K562 (cell line): ENCODE measurements around the gene HVCN1. TPM values are rescaled to one million over a fixed set of nuclear protein-coding genes. Genes with fewer than 3 reads are reported as not detected.

Source experiments
- CBX5 ChIP-seq: IDR thresholded peaks from 2 replicates; pipeline ENCODE4 v1.6.1; 2014; ENCODE audit warnings: low read depth, borderline replicate concordance
- ELF2 ChIP-seq: fragments of 250-450 bp; sonication (Bioruptor Pico); IDR thresholded peaks from 2 replicates; pipeline ENCODE4 v1.5.0; 2021; ENCODE audit warnings: mild to moderate bottlenecking
- ETV5 ChIP-seq: sonication (generic); formaldehyde crosslinking; IDR thresholded peaks from 2 replicates; pipeline ENCODE4 v1.4.0; 2020; ENCODE audit warnings: low read depth, mild to moderate bottlenecking, missing genetic modification reagents
- KDM5B ChIP-seq: fragments of 200-600 bp; sonication (generic); IDR thresholded peaks from 2 replicates; pipeline ENCODE4 v1.6.1; 2012; ENCODE audit warnings: low read depth, mild to moderate bottlenecking, moderate library complexity, low read length, control low read depth, inconsistent platforms; ENCODE audit not compliant: insufficient replicate concordance
- NR4A1 ChIP-seq, 2 experiments: fragments of 250-450 bp in 1 of 2; fragments of 450-650 bp in 1 of 2; sonication (Bioruptor Pico) in 1 of 2; IDR thresholded peaks; 2 replicates each; pipeline versions ENCODE4 v1.4.0 to v1.6.1; 2016 to 2020; ENCODE audit warnings: mild to moderate bottlenecking in 2 of 2, missing compliant biosample characterization in 1 of 2, missing genetic modification characterization in 1 of 2, moderate library complexity in 1 of 2
- PHF20 ChIP-seq: fragments of 450-650 bp; IDR thresholded peaks from 2 replicates; pipeline ENCODE4 v1.6.1; 2018; ENCODE audit not compliant: partially characterized antibody
- POLR2B ChIP-seq: fragments of 450-650 bp; IDR thresholded peaks from 2 replicates; pipeline ENCODE4 v1.6.1; 2018; ENCODE audit warnings: low read depth; ENCODE audit not compliant: partially characterized antibody
- SIN3A ChIP-seq, 2 experiments: fragments of 150-350 bp in 1 of 2; IDR thresholded peaks; 2 replicates each; pipeline ENCODE4 v1.6.1; 2011 to 2016; ENCODE audit warnings: borderline replicate concordance in 2 of 2, low read depth in 2 of 2, low read length in 2 of 2, mild to moderate bottlenecking in 2 of 2, moderate library complexity in 2 of 2; ENCODE audit not compliant: control insufficient read depth in 1 of 2
- STAG1 ChIP-seq: sonication (generic); formaldehyde crosslinking; IDR thresholded peaks from 2 replicates; pipeline ENCODE4 v1.5.0; 2020; ENCODE audit warnings: missing genetic modification reagents, borderline replicate concordance
- YY1 ChIP-seq, 3 experiments: IDR thresholded peaks; 2 replicates each; pipeline ENCODE4 v1.6.1; 2011; ENCODE audit warnings: low read length in 2 of 3, mild to moderate bottlenecking in 2 of 3, moderate library complexity in 2 of 3, borderline replicate concordance in 1 of 3, control low read depth in 1 of 3, low read depth in 1 of 3; ENCODE audit not compliant: insufficient read depth in 3 of 3, insufficient replicate concordance in 2 of 3, control insufficient read depth in 1 of 3, insufficient read length in 1 of 3; ENCODE audit errors: extremely low read depth in 1 of 3
- polyA plus RNA-seq, 8 experiments: library from polyadenylated mRNA; depleted of rRNA in 4 of 8; stranded (reverse) in 5 of 8; unstranded in 3 of 8; fragments of >200 nt; fragmentation: Nextera tagmentation in 2 of 8; fragmentation: Illumina TruSeq in 1 of 8; extraction: Ambion mirVana in 2 of 8; extraction: Trizol in 1 of 8; gene quantifications; 2 replicates each; pipeline versions ENCODE4 v1.2.1 to v1.2.3, GENCODE V29; 2011 to 2014; ENCODE audit warnings: inconsistent platforms in 1 of 8, missing spikeins in 1 of 8
- total RNA-seq, 7 experiments: library from RNA; depleted of rRNA in 6 of 7; stranded (reverse); fragments of >200 nt in 6 of 7; fragmentation: Illumina TruSeq in 2 of 7; extraction: Trizol in 2 of 7; gene quantifications; 2 replicates each; pipeline versions ENCODE4 v1.2.1 to v1.2.3, GENCODE V29; 2011 to 2021; ENCODE audit warnings: low replicate concordance in 1 of 7
- TF ChIP-seq, protein P1 (sequence below): IDR thresholded peaks from 2 replicates; pipeline ENCODE4 v1.6.1; 2011; ENCODE audit warnings: borderline replicate concordance, low read depth, mild to moderate bottlenecking, moderate library complexity, low read length; ENCODE audit not compliant: insufficient read depth, poor library complexity, severe bottlenecking
- TF ChIP-seq, protein P2 (sequence below), 3 experiments: fragments of 200-800 bp in 1 of 3; fragments of 250-450 bp in 1 of 3; fragments of 450-650 bp in 1 of 3; sonication (Bioruptor Pico) in 1 of 3; sonication (Bioruptor generic) in 1 of 3; formaldehyde crosslinking in 1 of 3; IDR thresholded peaks; 2 replicates each; pipeline versions ENCODE4 v1.6.1 to v1.8.0; 2016 to 2022; ENCODE audit warnings: mild to moderate bottlenecking in 2 of 3, missing genetic modification characterization in 2 of 3, missing compliant biosample characterization in 1 of 3, moderate library complexity in 1 of 3
- TF ChIP-seq, protein P3 (sequence below), 2 experiments: IDR thresholded peaks; 2 replicates each; pipeline ENCODE4 v1.6.1; 2012; ENCODE audit warnings: improper control_type of control experiment in 2 of 2, low read depth in 2 of 2, low read length in 2 of 2, borderline replicate concordance in 1 of 2

The HVCN1 gene
- total and polyA plus RNA-seq, 9 of the 15 experiments (the other 6 are each of a cell fraction or from before 2014, with no cell fraction given), result 0.21 to 1.4 (median 0.74) TPM

DNA sequence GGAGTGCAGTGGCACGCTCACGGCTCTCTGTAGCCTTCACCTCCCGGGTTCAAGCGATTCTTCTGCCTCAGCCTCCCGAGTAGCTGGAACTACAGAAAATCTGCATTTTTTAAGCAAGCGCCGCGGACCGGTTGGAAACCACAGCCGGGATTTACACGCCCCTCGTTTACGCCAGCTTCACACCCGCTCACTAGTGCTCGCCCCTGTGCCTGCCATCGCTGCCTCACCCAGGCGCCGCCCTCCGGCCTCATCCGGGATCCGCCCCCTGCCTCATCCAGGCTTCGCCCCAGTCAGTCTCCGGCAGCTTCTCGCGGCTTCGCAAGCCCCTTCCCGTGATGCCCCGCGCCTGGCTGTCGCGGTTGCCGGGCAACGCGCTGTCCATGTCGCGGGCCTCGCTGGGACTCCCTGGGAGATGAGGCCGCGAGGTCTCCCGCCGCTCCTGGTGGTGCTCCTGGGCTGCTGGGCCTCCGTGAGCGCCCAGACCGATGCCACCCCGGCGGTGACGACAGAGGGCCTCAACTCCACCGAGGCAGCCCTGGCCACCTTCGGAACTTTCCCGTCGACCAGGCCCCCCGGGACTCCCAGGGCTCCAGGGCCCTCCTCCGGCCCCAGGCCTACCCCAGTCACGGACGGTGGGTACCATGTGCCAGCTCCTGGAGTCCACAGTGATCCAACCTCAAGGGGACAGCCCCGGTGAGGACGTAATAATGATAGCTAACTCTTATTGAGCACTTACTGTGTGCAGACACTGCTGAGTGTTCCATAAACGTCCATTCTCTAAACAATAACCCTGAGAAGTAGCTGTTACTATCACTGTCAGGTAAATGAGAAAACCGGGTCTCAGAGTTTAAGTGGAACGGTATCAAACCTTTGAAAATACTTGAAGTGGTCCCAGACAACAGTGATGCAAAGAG, 74.9 kb downstream of the HVCN1 start, which contains the start of gene TCTN1 (continued):
- TF ChIP-seq, protein P1, sequence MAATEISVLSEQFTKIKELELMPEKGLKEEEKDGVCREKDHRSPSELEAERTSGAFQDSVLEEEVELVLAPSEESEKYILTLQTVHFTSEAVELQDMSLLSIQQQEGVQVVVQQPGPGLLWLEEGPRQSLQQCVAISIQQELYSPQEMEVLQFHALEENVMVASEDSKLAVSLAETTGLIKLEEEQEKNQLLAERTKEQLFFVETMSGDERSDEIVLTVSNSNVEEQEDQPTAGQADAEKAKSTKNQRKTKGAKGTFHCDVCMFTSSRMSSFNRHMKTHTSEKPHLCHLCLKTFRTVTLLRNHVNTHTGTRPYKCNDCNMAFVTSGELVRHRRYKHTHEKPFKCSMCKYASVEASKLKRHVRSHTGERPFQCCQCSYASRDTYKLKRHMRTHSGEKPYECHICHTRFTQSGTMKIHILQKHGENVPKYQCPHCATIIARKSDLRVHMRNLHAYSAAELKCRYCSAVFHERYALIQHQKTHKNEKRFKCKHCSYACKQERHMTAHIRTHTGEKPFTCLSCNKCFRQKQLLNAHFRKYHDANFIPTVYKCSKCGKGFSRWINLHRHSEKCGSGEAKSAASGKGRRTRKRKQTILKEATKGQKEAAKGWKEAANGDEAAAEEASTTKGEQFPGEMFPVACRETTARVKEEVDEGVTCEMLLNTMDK, result peak; percentile 12
- TF ChIP-seq, protein P2, sequence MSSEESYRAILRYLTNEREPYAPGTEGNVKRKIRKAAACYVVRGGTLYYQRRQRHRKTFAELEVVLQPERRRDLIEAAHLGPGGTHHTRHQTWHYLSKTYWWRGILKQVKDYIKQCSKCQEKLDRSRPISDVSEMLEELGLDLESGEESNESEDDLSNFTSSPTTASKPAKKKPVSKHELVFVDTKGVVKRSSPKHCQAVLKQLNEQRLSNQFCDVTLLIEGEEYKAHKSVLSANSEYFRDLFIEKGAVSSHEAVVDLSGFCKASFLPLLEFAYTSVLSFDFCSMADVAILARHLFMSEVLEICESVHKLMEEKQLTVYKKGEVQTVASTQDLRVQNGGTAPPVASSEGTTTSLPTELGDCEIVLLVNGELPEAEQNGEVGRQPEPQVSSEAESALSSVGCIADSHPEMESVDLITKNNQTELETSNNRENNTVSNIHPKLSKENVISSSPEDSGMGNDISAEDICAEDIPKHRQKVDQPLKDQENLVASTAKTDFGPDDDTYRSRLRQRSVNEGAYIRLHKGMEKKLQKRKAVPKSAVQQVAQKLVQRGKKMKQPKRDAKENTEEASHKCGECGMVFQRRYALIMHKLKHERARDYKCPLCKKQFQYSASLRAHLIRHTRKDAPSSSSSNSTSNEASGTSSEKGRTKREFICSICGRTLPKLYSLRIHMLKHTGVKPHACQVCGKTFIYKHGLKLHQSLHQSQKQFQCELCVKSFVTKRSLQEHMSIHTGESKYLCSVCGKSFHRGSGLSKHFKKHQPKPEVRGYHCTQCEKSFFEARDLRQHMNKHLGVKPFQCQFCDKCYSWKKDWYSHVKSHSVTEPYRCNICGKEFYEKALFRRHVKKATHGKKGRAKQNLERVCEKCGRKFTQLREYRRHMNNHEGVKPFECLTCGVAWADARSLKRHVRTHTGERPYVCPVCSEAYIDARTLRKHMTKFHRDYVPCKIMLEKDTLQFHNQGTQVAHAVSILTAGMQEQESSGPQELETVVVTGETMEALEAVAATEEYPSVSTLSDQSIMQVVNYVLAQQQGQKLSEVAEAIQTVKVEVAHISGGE (CRISPR knock-in tag; IDR thresholded peaks at IDR 0.05), result 0 out of 6 replicates have a peak, but pooled peaks of 1 of the 3 experiments have one; percentile 48
- TF ChIP-seq ETV5 (CRISPR knock-in tag), result peak; percentile 52
- peak in 1 of 2 experiments; percentile 74; a peak in 2 of 4 replicates for TF ChIP-seq SIN3A (IDR thresholded peaks at IDR 0.05; ENCODE audit: borderline replicate concordance in 2 of 2, control insufficient read depth in 1 of 2, low read depth in 2 of 2, low read length in 2 of 2)
- peak; percentile 67 for TF ChIP-seq KDM5B
- peak; percentile 31; the same call in 1 of the 2 replicates for TF ChIP-seq CBX5
- peak in 2 of 3 experiments; percentile 60 to 78 for TF ChIP-seq YY1 (IDR thresholded peaks at IDR 0.05; ENCODE audit: borderline replicate concordance in 1 of 3, control insufficient read depth in 1 of 3, extremely low read depth in 1 of 3, insufficient read depth in 3 of 3, insufficient read length in 1 of 3, insufficient replicate concordance in 2 of 3, low read depth in 1 of 3, low read length in 2 of 3)
- TF ChIP-seq, protein P3, sequence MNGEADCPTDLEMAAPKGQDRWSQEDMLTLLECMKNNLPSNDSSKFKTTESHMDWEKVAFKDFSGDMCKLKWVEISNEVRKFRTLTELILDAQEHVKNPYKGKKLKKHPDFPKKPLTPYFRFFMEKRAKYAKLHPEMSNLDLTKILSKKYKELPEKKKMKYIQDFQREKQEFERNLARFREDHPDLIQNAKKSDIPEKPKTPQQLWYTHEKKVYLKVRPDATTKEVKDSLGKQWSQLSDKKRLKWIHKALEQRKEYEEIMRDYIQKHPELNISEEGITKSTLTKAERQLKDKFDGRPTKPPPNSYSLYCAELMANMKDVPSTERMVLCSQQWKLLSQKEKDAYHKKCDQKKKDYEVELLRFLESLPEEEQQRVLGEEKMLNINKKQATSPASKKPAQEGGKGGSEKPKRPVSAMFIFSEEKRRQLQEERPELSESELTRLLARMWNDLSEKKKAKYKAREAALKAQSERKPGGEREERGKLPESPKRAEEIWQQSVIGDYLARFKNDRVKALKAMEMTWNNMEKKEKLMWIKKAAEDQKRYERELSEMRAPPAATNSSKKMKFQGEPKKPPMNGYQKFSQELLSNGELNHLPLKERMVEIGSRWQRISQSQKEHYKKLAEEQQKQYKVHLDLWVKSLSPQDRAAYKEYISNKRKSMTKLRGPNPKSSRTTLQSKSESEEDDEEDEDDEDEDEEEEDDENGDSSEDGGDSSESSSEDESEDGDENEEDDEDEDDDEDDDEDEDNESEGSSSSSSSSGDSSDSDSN (IDR thresholded peaks at IDR 0.05; ENCODE audit: borderline replicate concordance in 1 of 2, low read depth in 2 of 2, low read length in 2 of 2), result peak; percentile 13 to 22; a peak in 1 of 4 replicates
- TF ChIP-seq PHF20, result peak; percentile 86
- peak; percentile 17; the same call in 1 of the 2 replicates for TF ChIP-seq ELF2
- TF ChIP-seq STAG1 (CRISPR knock-in tag), result no peak
- TF ChIP-seq POLR2B, result peak; percentile 59
- no peak for TF ChIP-seq NR4A1 (CRISPR knock-in tag; IDR thresholded peaks at IDR 0.05)
- no peak for TF ChIP-seq NR4A1 (tag; IDR thresholded peaks at IDR 0.05)
